NCI-H2107 treated with DMSO at 0.1 percent for 48 hours (cell line): ENCODE measurements around the gene ZRANB2.
A peak's percentile ranks its signal among the peaks of the same experiment; 100 is the strongest.

Experiments
- DNase-seq: peaks from one replicate; lab custom pipeline; 2025; ENCODE audit not compliant: unreplicated experiment; lab: John Stamatoyannopoulos, UW

ZRANB2 gene, protein sequence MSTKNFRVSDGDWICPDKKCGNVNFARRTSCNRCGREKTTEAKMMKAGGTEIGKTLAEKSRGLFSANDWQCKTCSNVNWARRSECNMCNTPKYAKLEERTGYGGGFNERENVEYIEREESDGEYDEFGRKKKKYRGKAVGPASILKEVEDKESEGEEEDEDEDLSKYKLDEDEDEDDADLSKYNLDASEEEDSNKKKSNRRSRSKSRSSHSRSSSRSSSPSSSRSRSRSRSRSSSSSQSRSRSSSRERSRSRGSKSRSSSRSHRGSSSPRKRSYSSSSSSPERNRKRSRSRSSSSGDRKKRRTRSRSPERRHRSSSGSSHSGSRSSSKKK

DNA sequence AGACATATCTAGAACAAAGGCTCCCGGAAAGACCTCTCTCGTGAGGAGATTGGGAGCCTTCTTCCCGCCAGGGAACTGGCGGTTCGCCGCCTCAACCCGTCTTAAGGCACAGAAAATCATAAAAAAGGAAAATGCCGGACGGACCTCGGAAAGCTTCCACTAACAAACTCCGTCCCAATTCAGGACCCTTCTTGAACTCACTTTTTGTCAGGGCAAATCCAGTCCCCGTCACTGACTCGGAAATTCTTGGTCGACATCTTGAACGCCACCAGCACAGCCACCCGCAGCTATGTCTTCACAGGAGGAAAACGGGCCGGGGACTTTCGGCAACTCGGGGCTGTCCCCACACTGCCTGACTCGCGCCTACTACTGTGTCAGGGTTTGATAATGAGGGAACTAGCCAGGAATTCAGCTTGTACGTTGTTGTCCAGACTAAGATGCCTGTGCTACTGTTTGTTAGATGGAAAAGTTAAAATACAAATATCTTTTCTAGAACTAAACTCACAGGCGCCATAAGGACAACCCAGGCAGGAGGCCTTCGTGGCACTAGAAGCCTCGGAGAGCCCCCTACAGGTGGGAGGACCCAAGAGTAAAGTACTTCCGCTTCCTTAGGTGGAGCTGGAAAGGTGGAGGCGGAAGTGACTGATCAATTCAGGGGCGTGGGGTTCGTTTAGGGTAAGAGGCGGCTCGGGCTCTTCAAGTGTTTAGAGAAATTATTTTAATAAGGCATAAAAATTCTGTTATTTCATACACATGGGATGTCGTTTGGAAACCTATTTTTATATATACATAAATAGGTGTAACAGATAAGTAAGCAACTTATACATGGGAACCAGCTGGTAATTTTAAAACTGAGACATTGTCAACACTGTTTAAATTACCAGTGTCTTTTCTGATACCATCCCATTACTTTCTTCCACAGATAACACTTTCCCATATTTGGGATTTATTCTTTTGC is at the start of gene ZRANB2:
TSS of gene ZRANB2 (minus strand) at position 297 of the 958 bp plus-strand sequence. CDS start at position 257, 40 bp downstream.
- DNase-seq, result peak; percentile 99

DNA sequence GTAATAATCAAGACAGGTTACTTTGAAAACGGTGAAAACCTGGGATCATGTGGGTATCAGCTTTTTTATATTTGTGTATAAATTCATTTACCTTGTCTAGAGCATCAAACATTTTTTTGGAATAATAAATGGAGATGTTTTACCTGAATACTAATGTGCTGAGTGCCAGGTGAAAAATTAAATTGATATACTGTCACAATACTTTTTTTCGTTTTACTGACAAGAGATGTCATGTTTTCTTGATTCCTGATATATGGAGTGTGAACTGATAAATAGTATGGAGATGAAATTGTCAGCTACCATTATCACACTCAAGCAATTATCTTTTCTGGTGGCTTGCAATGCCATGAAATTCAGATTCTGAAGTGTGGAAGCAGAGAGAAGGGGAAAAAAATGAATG is 47.2 kb upstream of the ZRANB2 start:
- DNase-seq, result no peak

DNA sequence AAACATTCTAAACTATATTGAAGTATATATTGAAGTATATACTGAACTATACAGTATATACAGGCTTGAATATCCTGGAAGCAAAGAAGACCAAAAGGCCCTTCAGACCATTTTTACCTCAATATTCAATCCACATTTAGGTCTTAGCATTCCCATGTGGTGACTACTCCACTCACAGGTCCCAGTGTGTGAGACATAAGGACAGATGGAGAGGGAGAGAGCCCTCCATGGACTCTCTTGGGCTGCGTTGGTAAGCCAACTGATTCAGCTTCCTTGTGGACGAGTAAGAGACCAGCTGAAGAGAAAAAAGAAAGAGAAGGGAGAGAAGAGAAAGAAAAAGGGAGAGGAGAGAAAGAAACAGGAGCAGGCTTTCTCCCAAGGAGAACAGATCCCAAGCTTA is 37.3 kb upstream of the ZRANB2 start:
- DNase-seq, result no peak

DNA sequence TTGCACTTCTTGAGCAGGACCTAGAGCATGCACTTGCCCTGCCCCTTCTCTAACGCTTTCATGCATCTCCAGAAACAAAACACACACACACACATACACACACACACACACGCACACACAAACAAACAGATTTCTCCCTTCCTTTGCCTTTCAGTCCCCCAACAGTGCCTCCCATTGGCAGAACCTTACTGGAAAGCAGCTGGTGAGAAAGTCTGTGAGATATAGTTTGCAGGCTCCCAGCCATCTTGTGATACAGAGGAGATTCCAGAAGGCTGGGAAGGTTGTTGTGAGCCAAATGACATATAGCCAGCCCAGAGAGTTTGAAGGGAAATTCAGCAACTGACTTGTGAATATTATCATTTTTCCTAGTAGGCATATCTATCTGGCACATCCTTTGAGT is 35.9 kb upstream of the ZRANB2 start:
- no peak for DNase-seq

DNA sequence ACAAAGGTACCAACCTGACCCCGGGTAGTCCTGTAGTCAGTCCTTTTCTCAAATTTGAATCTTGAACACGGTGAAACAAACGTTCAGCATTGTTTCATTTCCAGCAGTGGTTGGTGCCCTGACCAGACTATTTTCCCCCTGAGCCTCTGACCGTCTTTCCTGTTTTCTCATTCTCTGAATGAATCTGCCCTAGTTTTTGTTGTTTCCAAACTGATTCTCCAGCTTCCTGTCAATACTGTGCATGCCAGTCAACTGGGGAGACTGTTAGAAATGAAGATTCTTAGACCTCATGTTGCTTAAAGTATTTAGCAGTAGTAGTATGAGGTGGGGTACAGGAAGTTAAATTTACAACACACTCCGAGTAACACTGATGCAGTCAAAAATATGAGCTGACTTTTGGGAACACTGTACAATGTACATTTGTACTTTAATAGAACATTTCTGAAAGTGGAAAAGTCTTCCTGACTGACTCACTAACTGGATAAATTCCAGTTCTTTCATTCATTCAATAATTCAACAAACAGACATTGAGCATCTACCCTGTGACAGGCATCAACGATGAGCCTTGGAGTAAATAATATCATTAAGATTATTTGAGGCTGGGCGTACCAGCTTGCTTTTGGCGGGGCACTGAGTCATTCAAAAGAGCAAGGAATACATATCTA is 26.0 kb upstream of the ZRANB2 start:
- no peak for DNase-seq

DNA sequence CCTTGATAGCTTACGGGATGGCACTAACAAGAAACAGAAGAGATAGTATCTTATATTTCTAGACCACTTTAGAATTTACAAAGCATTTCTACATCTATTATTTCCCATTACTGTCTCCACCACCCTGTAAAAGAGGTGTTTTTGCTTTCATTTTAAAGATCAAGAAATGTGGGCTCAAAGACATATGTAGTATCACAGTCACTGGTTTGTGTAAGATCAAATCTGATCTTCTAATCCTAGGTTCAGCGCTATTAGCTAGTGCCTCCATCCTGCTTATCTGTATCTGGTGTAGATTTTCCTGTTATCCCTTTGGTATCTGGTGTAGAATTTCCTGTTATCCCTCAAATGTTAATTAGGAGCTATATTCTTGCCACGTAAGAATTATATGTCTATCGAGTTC is 23.6 kb upstream of the ZRANB2 start:
- DNase-seq, result no peak

DNA sequence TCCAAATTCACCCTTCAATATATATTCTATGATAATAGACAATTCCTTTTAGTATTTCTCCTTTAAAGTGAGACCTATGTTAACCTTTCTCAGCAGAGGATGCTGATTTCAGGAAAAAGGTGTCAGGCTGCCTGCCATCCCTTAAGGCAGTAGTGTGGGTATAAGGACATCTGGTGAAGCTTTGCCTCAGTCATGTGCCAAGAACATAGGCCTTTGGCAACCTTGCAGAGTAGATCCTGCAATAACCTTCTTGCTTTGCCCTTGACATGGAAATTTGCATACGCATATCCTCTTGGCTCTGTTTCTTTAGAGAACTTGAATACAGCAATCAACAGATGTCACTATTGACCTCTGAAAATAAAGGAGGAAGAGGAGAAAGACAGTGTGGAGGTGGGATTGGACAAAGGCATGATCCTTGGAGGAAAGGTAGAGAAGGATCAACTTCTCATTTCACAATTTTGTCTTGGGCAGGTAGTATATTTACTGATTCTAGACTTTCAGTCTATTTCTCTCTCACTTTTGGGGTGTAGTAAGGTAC is 21.1 kb upstream of the ZRANB2 start:
- DNase-seq, result no peak

DNA sequence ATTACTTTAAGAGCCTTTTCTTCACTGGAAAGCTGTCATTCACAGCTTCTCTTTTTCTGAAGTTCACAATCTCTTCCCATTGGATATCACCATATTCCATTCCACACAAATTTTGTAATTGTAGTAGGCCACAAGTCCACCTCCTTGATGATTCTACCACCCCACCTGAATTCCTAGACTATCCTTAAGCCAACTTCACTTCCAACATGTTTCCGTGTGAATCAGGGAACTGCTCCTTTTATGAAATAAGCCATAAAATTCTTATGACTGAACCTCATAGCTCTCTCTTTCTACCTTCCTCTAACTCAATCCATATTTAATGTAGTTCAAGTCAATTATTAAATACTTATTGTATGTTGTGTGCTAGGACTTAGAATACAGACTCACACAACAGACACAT is 16.6 kb upstream of the ZRANB2 start:
- no peak for DNase-seq

DNA sequence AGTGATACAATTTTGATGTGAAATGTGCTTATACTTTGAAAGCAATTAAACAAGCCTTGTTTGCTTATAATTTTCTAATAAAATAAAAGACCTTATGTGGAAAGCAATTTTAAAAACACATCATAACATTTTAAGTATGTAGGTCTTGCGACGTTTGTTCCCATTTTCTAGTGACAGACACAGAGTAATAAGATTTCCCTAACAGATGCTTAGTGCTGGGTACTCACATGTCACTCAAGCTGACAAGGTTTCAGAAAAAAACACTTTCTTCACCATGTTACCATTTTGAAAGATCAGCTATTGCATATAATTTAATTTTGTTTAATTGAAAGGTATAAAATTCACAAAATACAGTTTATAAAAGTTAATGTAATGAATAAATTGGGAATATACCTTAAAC is 14.1 kb upstream of the ZRANB2 start:
- no peak for DNase-seq

DNA sequence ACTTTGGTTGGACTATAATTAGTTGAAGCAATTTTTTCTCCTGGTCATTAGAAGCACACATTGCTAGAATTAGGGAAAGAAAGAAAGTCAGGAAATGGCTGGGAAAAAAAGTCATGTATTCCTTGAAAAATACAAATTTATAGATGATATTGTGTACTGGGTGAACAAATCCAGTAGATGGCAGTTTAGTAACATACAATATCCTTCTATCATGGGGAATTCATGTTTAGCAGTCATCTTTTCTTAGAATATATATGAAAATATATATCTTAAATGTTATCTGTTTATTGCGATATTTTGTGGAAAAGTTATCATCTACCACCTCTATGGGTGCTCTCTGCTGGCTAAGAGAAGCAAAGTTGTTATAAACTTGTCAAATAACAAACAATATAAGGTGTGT is 13.1 kb upstream of the ZRANB2 start:
- peak; percentile 25 for DNase-seq

DNA sequence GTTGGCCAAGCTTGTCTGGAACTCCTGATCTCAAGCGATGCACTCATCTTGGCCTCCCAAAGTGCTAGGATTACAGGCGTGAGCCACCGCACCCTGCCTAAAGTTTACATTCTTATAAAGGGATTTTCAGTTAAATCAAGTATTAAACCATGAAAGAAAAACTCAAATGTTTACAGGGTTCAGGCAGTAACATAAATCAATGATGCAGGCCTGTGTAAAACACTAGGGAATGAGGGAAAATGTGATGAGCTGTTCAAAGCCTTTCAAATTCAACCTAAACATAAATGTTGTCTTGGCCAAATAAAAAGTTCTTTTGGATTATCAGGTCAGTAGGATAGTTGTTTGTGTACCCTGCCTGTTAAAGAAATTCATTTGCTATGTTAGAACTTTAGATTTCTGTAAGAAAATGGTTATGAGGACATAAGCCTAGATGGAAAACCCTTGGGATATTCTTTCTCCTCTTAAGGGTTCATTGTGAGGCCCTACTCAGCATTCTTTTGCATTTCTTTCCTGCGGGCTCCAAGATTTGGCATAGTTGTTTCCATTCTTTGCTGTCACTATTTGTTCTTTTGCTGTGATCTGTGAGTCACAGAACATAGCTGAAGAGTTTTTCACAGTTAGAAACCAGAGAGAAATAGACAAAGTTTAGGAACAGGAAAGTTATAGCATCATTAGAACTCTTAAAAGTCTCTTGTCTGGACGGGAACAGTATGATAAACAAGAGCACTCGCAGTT is 8.9 kb upstream of the ZRANB2 start:
- DNase-seq, result no peak

DNA sequence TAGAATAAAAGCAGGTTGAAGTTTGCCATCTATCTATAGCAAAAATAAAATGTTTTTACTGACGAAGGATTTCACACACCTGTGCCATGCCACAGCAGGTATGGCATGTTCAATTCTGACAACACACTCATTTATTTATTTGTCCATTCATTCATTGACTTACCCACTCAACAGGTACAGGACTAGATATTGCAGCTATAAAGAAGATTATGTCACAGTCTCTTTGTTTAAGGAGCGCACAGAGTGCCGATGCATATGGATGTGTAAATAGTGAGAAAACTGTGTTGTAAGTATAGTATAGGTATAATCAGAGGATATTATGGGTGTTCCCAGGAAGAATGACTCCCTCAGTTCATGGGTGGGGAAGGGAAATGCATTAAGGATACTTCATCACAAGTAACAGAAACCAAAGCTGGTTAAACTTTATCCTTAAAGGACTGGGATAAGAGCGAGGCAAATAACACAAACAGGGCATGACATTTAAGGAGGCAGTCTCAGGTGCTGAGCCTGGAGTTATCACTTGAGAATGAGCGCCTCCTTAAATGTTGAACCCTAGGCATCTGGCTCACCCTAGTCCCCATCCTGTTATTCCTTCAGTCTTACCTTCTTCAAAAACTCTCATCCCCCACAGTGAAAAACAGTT is 7.9 kb upstream of the ZRANB2 start:
- no peak for DNase-seq

DNA sequence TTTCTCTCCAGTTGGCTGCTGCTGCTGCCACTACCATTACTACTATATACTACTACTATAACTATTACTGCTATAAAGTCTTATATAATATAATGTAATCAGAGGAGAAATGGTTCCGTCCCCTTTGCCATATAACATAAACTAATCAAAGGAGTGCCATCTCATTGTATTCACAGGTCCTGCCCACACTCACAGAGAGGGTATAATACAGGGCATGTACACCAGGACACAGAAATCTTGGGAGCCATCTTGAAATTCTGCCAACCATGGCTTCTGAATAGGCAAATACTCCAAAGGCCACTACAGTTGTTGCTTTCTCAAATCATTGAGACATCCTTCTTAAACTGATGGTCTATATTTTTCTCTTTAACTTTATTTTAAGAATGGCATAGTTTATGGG is 6.9 kb upstream of the ZRANB2 start:
- DNase-seq, result no peak

DNA sequence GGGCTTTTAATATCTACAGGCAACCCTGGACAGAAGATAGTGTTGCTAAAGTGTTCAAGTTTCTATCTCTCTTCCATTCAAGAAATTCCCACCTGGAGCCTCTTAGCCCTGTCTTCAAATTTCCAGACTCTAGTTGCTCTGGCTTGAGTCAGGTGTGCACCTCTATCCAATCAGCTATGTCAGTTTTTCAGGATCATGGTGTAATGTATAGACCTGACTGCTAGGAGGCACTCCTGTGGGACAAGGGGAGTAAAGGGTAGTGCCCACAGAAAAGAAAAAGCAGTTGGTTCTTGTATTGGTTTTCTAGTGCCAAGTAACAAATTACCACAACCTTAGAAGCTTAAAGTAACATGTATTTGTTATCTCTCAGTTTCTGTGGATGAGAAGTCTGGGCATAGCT is 6.2 kb upstream of the ZRANB2 start:
- no peak for DNase-seq

DNA sequence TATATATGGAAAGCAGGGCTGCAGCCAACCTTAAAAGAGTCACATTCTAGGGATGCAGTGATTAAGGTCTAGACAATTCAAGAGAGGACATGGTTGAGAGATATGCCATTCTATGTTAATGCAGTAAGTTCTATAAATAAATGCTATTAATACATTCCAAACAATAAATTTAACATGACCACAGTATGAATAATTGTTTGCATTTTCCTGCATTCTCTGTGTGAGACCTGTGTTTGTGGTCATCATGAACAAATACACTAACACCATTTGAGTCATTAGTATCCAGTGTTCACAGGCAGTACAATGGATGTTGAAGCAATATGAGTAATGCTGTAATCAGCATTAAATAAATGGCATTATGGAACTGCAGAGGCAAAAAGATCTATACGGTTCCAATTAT is 5.5 kb upstream of the ZRANB2 start:
- DNase-seq, result no peak

DNA sequence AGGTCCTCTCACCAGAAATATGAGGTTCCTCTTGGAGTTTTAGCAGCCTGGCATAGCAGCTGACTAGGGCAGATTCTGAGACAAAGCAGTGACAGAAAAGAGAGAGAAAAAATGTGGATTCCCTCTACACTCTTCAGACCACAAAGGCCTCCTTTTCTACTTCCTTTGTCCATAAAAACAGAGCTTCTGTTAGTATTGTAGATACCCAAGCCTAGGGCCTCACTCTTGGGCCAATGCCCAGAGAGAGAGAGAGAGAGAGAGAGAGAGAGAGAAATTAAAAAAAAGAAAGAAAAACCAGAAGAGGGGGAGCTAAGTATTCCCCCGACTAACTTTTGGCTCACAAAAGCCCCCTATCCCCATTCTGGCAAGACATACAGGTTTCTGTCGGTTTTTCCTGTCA is 2.4 kb upstream of the ZRANB2 start:
- DNase-seq, result no peak

DNA sequence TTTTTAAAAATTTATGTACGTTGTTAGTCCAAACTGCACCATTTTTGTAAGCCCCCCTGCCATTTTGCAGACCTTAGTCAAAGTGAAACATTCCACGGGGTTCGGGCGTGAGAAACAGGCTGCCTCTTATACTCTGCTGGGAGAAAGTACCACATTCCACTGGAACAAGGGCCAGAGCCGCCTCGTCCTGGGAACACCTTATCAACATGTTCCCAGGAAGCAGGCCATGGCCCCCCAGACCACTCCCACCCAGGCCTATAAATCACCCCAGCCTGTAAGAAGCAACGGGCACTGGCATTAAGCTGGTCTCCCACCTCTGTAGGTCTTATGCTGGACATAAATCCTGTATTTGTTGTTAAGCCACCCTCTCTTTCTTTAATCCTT is 854 bp upstream of the ZRANB2 start:
- DNase-seq, result no peak

DNA sequence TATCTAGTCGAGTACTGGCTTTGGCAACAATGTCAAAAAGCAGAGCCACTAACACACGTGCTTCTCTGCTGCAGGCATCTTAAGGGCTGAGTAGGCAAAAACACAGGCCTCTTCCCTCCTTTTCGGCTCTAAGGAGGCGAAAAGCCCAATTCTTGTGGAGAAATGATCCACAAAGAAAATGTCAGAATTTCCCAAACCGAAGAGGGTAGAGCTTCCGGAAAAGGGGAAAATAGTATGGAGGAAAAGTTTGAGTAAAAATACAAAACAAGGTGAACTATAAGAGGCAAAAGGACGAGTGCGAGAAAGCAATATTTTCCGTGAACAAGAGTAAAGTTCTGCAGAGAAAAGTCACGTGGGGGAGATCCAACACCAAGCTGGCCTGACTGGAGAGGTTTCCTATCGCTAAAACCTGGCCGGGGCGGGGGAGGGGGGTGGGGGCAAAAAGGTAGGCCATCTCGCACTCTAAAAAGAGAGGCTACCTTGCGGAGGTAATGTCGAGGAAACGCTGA is 551 bp downstream of the ZRANB2 start:
- peak; percentile 19 for DNase-seq

DNA sequence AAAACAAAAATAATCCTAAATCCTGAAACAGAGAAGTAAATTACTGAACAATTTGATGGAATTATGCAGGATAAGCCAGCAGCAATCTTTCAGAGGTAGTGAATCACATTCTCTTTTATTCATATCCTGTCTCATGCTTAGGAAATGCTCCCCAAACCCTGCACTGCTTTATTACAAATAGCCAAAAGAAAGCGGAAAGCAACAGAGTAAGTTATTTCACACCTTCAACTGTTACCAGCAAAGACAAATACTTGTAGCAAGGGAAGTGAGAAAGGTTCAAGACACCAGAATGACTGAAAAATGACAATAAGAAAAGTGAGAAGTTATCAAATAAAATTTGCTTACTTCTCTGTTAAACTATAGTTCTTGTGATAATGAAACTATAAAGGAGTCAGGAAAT is 6.2 kb downstream of the ZRANB2 start:
- DNase-seq, result no peak

DNA sequence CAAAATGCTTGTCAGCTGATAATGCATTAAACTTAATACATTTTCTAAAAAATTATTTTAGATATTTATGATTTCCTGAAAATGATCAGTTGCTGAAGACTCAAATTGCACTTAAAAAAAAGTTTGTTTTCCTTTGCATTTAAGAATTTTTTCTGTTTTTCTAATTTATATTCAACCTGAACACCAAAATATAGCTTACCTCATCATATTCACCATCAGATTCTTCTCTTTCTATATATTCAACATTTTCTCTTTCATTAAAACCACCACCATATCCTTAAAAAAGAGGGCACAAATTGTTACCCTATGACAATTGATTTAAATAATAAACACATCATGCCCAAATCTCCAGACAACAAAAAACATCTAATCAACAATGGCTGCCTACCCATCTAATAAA is 8.6 kb downstream of the ZRANB2 start:
- no peak for DNase-seq
